ENCODE results near the gene MRTFA.

Gene MRTFA

GRCh38 chr22:40415531-40416266 is 220.8 kb downstream of the MRTFA start:
- DNase-seq (ENCODE audit: low read depth in 2 of 3, low spot score in 2 of 3), result no peak

- DNase-seq (ENCODE audit: low read depth in 2 of 3, low spot score in 2 of 3), result no peak
These were observed 221.5 kb downstream of the MRTFA start for GRCh38 chr22:40414838-40415505.

- DNase-seq (ENCODE audit: low read depth in 2 of 3, low spot score in 2 of 3), result no peak
These were observed 222.2 kb downstream of the MRTFA start for GRCh38 chr22:40414311-40414710.

- no peak for DNase-seq (ENCODE audit: low read depth in 2 of 3, low spot score in 2 of 3)
These were observed 222.6 kb downstream of the MRTFA start for GRCh38 chr22:40413873-40414272.

GRCh38 chr22:40412441-40412840 is 224.1 kb downstream of the MRTFA start:
- no peak for DNase-seq (ENCODE audit: low read depth in 2 of 3, low spot score in 2 of 3)

- DNase-seq (ENCODE audit: low read depth in 2 of 3, low spot score in 2 of 3), result no peak
These were observed 225.0 kb downstream of the MRTFA start for GRCh38 chr22:40411506-40411861.

- DNase-seq (ENCODE audit: low read depth in 2 of 3, low spot score in 2 of 3), result no peak
These were observed 225.6 kb downstream of the MRTFA start for GRCh38 chr22:40410731-40411505.

- DNase-seq (ENCODE audit: low read depth in 2 of 3, low spot score in 2 of 3), result no peak
These were observed 226.2 kb downstream of the MRTFA start for GRCh38 chr22:40410272-40410671.

- no peak for DNase-seq (ENCODE audit: low read depth in 2 of 3, low spot score in 2 of 3)
These were observed 226.9 kb downstream of the MRTFA start for GRCh38 chr22:40409613-40410113.

- DNase-seq (ENCODE audit: low read depth in 2 of 3, low spot score in 2 of 3), result no peak
These were observed 227.6 kb downstream of the MRTFA start for GRCh38 chr22:40408718-40409612.

- no peak for DNase-seq (ENCODE audit: low read depth in 2 of 3, low spot score in 2 of 3)
These were observed 228.4 kb downstream of the MRTFA start for GRCh38 chr22:40407831-40408717.

- DNase-seq (ENCODE audit: low read depth in 2 of 3, low spot score in 2 of 3), result no peak
These were observed 229.3 kb downstream of the MRTFA start for GRCh38 chr22:40407021-40407761.

- no peak for DNase-seq (ENCODE audit: low read depth in 2 of 3, low spot score in 2 of 3)
These were observed 230.2 kb downstream of the MRTFA start for GRCh38 chr22:40406063-40406890.

- DNase-seq (ENCODE audit: low read depth in 2 of 3, low spot score in 2 of 3), result no peak
These were observed 231.1 kb downstream of the MRTFA start for GRCh38 chr22:40405178-40406062.

- DNase-seq (ENCODE audit: low read depth in 2 of 3, low spot score in 2 of 3), result no peak
These were observed 232.0 kb downstream of the MRTFA start for GRCh38 chr22:40404251-40405177.

- no peak for DNase-seq (ENCODE audit: low read depth in 2 of 3, low spot score in 2 of 3)
These were observed 232.9 kb downstream of the MRTFA start for GRCh38 chr22:40403651-40404050.
